Astrocyte of the spinal cord (primary cell): ENCODE measurements around the gene PGLYRP2.

Source experiments
- DNase-seq: peaks from one replicate; pipeline ENCODE4 v3.0.0; 2011; ENCODE audit warnings: low read depth, low spot score
- H3K4me3 ChIP-seq: 2 replicates; pipeline ENCODE4 v1.5.1; 2011; ENCODE audit warnings: low read depth, mild to moderate bottlenecking, low read length, moderate library complexity
- CTCF ChIP-seq: IDR thresholded peaks from 2 replicates; pipeline ENCODE4 v1.5.1; 2012; ENCODE audit warnings: low read depth, mild to moderate bottlenecking, low read length, inconsistent platforms
- in situ Hi-C: cut with HindIII; loops from 2 replicates; pipeline ENCODE4 v1.10.0; 2017; ENCODE audit warnings: low sequenced_read_pairs

The PGLYRP2 gene

GRCh38 chr19:15449620-15450527 lies 29.4 kb downstream of the PGLYRP2 start, which contains the start of gene WIZ:
Gene WIZ, minus strand, starts transcription at chr19:15449956. Its CDS starts 1,649 bp downstream, at chr19:15448307.
- peak; percentile 74 for DNase-seq
- peak within 1 kb of the TSS; percentile 57 for H3K4me3 ChIP-seq
- in situ Hi-C loops = no loop called here

GRCh38 chr19:15448778-15449619 lies 30.3 kb downstream of the PGLYRP2 start:
- TF ChIP-seq CTCF = no peak
- peak overlapping the region; percentile 57 for H3K4me3 ChIP-seq
- in situ Hi-C loops = no loop called here
- DNase-seq = no peak

More at GRCh38 chr19:15449620-15450527, 29.4 kb downstream of the PGLYRP2 start, which contains the start of gene WIZ:
- no peak for TF ChIP-seq CTCF

GRCh38 chr19:15448044-15448777 lies 31.1 kb downstream of the PGLYRP2 start:
- no peak for TF ChIP-seq CTCF
- no peak overlapping the region for H3K4me3 ChIP-seq
- in situ Hi-C loops = no loop called here

GRCh38 chr19:15447057-15447456 lies 32.2 kb downstream of the PGLYRP2 start:
- no peak overlapping the region for H3K4me3 ChIP-seq
- no peak for DNase-seq
- TF ChIP-seq CTCF = no peak
- in situ Hi-C loops = no loop called here

More at GRCh38 chr19:15448044-15448777, 31.1 kb downstream of the PGLYRP2 start:
- DNase-seq = no peak

GRCh38 chr19:15445807-15446376 lies 33.4 kb downstream of the PGLYRP2 start:
- no peak for DNase-seq
- no peak overlapping the region for H3K4me3 ChIP-seq
- in situ Hi-C loops = no loop called here
- no peak for TF ChIP-seq CTCF
